ENCODE data around the gene PDS5A.
A peak's percentile ranks its signal among the peaks of the same experiment; 100 is the strongest.
"Not testable (repeated sequence)": the region's sequence is repeated elsewhere in the genome, so short reads cannot be mapped to it uniquely, and the experiment has no call there.

Gene PDS5A, protein sequence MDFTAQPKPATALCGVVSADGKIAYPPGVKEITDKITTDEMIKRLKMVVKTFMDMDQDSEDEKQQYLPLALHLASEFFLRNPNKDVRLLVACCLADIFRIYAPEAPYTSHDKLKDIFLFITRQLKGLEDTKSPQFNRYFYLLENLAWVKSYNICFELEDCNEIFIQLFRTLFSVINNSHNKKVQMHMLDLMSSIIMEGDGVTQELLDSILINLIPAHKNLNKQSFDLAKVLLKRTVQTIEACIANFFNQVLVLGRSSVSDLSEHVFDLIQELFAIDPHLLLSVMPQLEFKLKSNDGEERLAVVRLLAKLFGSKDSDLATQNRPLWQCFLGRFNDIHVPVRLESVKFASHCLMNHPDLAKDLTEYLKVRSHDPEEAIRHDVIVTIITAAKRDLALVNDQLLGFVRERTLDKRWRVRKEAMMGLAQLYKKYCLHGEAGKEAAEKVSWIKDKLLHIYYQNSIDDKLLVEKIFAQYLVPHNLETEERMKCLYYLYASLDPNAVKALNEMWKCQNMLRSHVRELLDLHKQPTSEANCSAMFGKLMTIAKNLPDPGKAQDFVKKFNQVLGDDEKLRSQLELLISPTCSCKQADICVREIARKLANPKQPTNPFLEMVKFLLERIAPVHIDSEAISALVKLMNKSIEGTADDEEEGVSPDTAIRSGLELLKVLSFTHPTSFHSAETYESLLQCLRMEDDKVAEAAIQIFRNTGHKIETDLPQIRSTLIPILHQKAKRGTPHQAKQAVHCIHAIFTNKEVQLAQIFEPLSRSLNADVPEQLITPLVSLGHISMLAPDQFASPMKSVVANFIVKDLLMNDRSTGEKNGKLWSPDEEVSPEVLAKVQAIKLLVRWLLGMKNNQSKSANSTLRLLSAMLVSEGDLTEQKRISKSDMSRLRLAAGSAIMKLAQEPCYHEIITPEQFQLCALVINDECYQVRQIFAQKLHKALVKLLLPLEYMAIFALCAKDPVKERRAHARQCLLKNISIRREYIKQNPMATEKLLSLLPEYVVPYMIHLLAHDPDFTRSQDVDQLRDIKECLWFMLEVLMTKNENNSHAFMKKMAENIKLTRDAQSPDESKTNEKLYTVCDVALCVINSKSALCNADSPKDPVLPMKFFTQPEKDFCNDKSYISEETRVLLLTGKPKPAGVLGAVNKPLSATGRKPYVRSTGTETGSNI (N-terminal part only)

GRCh38 chr4:39977489-39978377 lies at the start of gene PDS5A:
TSS of gene PDS5A (minus strand) at chr4:39977911. CDS start at chr4:39976577, 1,334 bp downstream.
- DNase-seq (ENCODE audit: low spot score): peak; percentile 98

GRCh38 chr4:40024049-40024448 lies 46.3 kb upstream of the PDS5A start:
- not testable (repeated sequence) for DNase-seq (ENCODE audit: low spot score)

- DNase-seq (ENCODE audit: low spot score): not testable (repeated sequence)
Measured at GRCh38 chr4:40021116-40021515, 43.4 kb upstream of the PDS5A start.

GRCh38 chr4:40020221-40020620 lies 42.5 kb upstream of the PDS5A start:
- no peak for DNase-seq (ENCODE audit: low spot score)

GRCh38 chr4:40016007-40016406 lies 38.3 kb upstream of the PDS5A start:
- no peak for DNase-seq (ENCODE audit: low spot score)

DNA sequence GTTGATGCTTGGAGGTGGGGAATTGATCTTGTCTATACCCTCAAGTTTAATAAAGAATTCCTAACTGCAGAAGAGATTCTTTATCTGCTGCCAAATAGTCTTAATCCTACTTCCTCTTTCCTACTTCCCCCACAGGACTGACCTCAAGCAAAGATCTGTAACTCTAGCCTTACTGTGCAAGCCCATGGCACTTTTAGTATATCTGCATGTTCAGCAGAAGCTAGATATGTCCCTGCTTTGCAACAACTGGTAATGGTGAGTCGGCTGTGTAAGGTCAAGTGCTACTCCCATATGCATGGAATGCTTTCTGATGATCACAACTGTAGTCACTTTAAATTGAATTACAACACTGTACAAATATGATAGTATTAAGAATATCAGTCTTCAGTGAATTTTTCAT lies 26.3 kb upstream of the PDS5A start:
- DNase-seq (ENCODE audit: low spot score): no peak

GRCh38 chr4:40000711-40001110 lies 23.0 kb upstream of the PDS5A start:
- DNase-seq (ENCODE audit: low spot score): no peak

- DNase-seq (ENCODE audit: low spot score): no peak
Measured at GRCh38 chr4:39998659-39999345, 21.1 kb upstream of the PDS5A start.

- DNase-seq (ENCODE audit: low spot score): no peak
Measured at GRCh38 chr4:39996811-39997210, 19.1 kb upstream of the PDS5A start.

GRCh38 chr4:39994406-39994805 lies 16.7 kb upstream of the PDS5A start:
- DNase-seq (ENCODE audit: low spot score): no peak

GRCh38 chr4:39989381-39989780 lies 11.7 kb upstream of the PDS5A start:
- DNase-seq (ENCODE audit: low spot score): not testable (repeated sequence)

GRCh38 chr4:39987485-39987884 lies 9.8 kb upstream of the PDS5A start:
- no peak for DNase-seq (ENCODE audit: low spot score)

DNA sequence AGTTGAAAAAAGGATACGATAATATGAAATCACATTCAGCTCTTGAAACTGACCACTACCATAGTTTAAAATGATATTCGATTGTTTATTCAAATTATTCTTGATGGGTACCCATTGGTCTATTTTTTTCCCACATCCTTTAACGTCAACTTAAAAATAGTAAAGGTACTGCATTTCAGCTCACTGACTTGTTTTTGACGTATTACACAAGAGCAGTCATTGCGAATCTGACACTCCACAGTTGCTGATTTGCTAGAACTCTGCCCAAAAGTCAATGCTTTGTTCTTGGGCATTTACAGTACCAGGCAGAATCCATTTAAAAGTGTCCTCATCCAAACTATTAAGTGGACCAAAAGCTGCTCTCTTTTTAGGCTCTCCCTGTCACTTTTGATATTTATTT lies 1.2 kb upstream of the PDS5A start:
- DNase-seq (ENCODE audit: low spot score): no peak

GRCh38 chr4:39978378-39978775 lies 666 bp upstream of the PDS5A start:
- no peak for DNase-seq (ENCODE audit: low spot score)

GRCh38 chr4:39976945-39977488 lies 694 bp downstream of the PDS5A start:
- DNase-seq (ENCODE audit: low spot score): peak; percentile 62

DNA sequence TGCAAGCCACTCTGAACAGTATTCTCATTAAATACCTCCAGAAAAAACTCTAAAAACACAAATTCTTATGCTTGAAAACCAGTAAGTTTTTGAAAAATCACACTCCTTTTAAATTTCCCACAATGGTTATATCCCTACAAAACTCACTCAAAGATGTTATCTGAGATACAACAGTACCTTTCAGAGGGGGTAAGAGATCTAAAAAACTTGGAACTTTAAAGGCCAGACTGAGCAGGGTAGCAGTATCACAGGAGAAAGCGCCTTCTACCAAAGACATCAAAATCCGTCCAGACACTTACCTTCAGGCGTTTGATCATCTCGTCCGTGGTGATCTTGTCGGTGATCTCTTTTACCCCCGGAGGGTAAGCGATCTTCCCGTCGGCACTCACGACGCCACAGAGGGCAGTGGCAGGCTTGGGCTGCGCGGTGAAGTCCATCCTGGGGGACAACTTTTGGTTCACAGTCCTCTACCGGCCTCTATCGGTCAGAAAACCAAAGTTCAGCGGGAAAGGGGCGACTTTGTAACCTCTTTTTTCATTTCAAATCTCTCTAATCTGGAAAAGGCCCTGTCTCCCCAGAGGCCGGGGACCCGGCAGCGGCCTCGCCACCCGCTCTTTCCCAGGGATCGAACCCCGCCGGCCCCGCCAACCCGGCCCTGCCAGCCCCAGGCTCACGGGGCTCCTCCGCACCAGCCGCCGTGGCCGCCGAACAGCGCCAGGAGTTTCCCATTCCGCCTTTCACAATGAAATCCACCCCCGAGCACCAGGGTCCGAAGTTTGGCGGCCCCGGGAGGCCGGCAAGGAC lies 1.4 kb downstream of the PDS5A start:
- peak; percentile 83 for DNase-seq (ENCODE audit: low spot score)

- no peak for DNase-seq (ENCODE audit: low spot score)
Measured at GRCh38 chr4:39975488-39976089, 2.1 kb downstream of the PDS5A start.

GRCh38 chr4:39973052-39973451 lies 4.7 kb downstream of the PDS5A start:
- DNase-seq (ENCODE audit: low spot score): not testable (repeated sequence)

All from D341Med (cell line).